Measurements from ENCODE around the gene LSS.

DNA sequence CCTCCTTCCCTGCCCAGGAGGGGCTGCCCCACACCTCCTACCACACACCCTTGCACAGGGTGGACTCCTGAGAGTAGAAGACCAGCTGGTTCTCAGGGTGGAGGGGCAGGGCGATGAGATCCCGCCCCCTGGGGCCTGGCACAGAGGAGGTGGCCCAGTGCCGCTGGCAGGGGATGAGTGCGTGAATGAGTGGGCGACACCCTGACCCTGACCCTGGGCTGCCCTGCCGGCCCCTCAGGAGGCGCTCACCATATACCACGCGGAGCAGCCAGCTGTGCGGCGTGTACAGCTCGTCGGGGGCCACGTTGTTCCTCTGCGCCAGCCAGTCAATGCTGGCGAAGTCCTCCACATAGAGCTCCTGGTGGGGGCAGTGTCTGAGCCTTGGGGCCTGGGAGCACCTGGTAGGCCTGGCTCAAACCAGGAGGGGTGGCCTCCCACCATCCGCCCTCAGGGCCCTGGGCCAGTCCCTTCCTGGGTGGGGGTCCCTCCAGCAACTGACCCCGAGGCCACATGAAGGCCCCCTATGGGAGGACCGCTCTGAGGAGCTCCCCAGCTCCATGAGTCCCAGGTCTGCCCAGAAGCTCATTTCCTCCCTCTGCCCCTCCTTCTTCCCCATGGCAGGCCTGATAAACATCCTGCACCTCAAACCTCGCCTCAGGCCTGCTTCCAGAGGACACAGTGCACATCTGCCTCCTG lies 13.0 kb downstream of the LSS start:
- TF ChIP-seq POLR2A (IDR thresholded peaks at IDR 0.05): no peak
- TF ChIP-seq, protein P1, sequence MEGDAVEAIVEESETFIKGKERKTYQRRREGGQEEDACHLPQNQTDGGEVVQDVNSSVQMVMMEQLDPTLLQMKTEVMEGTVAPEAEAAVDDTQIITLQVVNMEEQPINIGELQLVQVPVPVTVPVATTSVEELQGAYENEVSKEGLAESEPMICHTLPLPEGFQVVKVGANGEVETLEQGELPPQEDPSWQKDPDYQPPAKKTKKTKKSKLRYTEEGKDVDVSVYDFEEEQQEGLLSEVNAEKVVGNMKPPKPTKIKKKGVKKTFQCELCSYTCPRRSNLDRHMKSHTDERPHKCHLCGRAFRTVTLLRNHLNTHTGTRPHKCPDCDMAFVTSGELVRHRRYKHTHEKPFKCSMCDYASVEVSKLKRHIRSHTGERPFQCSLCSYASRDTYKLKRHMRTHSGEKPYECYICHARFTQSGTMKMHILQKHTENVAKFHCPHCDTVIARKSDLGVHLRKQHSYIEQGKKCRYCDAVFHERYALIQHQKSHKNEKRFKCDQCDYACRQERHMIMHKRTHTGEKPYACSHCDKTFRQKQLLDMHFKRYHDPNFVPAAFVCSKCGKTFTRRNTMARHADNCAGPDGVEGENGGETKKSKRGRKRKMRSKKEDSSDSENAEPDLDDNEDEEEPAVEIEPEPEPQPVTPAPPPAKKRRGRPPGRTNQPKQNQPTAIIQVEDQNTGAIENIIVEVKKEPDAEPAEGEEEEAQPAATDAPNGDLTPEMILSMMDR (IDR thresholded peaks at IDR 0.05): no peak
